BE2C (cell line): Measurements from ENCODE around the gene AGTRAP.

ENCODE experiments used
- DNase-seq: peaks from one replicate; pipeline ENCODE4 v3.0.0-alpha.2; 2020
- H3K27me3 ChIP-seq: fragments of 250-450 bp; sonication (Bioruptor Pico); 2 replicates; pipeline ENCODE4 v1.5.1; 2020; ENCODE audit warnings: mild to moderate bottlenecking
- H3K36me3 ChIP-seq: fragments of 250-450 bp; sonication (Bioruptor Pico); 2 replicates; pipeline ENCODE4 v1.5.1; 2020; ENCODE audit warnings: mild to moderate bottlenecking
- H3K4me1 ChIP-seq: fragments of 250-450 bp; sonication (Bioruptor Pico); 2 replicates; pipeline ENCODE4 v1.5.1; 2020
- H3K4me3 ChIP-seq: 2 replicates; pipeline ENCODE4 v1.5.1; 2011; ENCODE audit warnings: low read depth, low read length
- H3K9me3 ChIP-seq: fragments of 250-450 bp; sonication (Bioruptor Pico); 2 replicates; pipeline ENCODE4 v1.5.1; 2020
- CTCF ChIP-seq: IDR thresholded peaks from 2 replicates; pipeline ENCODE4 v1.5.1; 2012; ENCODE audit warnings: mild to moderate bottlenecking, low read depth, low read length

The AGTRAP gene

GRCh38 chr1:11704691-11705475, 31.1 kb upstream of the AGTRAP start:
- no peak for TF ChIP-seq CTCF
- Histone ChIP-seq H3K27me3 (no peaks in the 10 kb centered on the region), H3K4me3 (no peak overlapping the region), H3K36me3 (no peaks in the 10 kb centered on the region), H3K9me3 (no peaks in the 10 kb centered on the region), H3K4me1 (peaks cover 10% of the 10 kb centered on the region)
- DNase-seq, result no peak

- no peaks in the 10 kb centered on the region for H3K36me3 ChIP-seq
- peaks cover 10% of the 10 kb centered on the region for H3K4me1 ChIP-seq
- H3K4me3 ChIP-seq, result no peak overlapping the region
- TF ChIP-seq CTCF, result no peak
- no peaks in the 10 kb centered on the region for H3K9me3 ChIP-seq
- no peaks in the 10 kb centered on the region for H3K27me3 ChIP-seq
- DNase-seq, result no peak
Measured at GRCh38 chr1:11705596-11705995, 30.3 kb upstream of the AGTRAP start.

- no peak for TF ChIP-seq CTCF
- Histone ChIP-seq H3K27me3 (no peaks in the 10 kb centered on the region), H3K4me3 (no peak overlapping the region), H3K4me1 (peaks cover 10% of the 10 kb centered on the region), H3K9me3 (no peaks in the 10 kb centered on the region), H3K36me3 (no peaks in the 10 kb centered on the region)
- DNase-seq, result no peak
Measured at GRCh38 chr1:11706292-11706691, 29.6 kb upstream of the AGTRAP start.

GRCh38 chr1:11707621-11708276, 28.2 kb upstream of the AGTRAP start:
- no peak overlapping the region for H3K4me3 ChIP-seq
- peaks cover 10% of the 10 kb centered on the region for H3K4me1 ChIP-seq
- no peaks in the 10 kb centered on the region for H3K36me3 ChIP-seq
- TF ChIP-seq CTCF, result no peak
- H3K9me3 ChIP-seq, result no peaks in the 10 kb centered on the region
- H3K27me3 ChIP-seq, result no peaks in the 10 kb centered on the region
- DNase-seq, result peak; percentile 85

- TF ChIP-seq CTCF, result no peak
- Histone ChIP-seq H3K9me3 (no peaks in the 10 kb centered on the region), H3K36me3 (no peaks in the 10 kb centered on the region), H3K27me3 (no peaks in the 10 kb centered on the region), H3K4me3 (no peak overlapping the region), H3K4me1 (peaks cover 10% of the 10 kb centered on the region)
- no peak for DNase-seq
Measured at GRCh38 chr1:11708554-11709350, 27.2 kb upstream of the AGTRAP start.
